NB4 (cell line): ENCODE results near the gene CDK10.
A peak's percentile ranks its signal among the peaks of the same experiment; 100 is the strongest.

Source experiments
- DNase-seq: peaks from one replicate; pipeline ENCODE4 v3.0.0; 2010; ENCODE audit warnings: low read depth
- H3K4me3 ChIP-seq: one replicate; pipeline ENCODE4 v1.5.1; 2011; ENCODE audit warnings: mild to moderate bottlenecking, low read depth, low read length, moderate library complexity
- MYC ChIP-seq: IDR thresholded peaks from 2 replicates; pipeline ENCODE4 v1.6.1; 2011; ENCODE audit warnings: low read depth, low read length
- POLR2A ChIP-seq: IDR thresholded peaks from 2 replicates; pipeline ENCODE4 v1.6.1; 2011; ENCODE audit warnings: mild to moderate bottlenecking; ENCODE audit not compliant: insufficient read length; ENCODE audit errors: extremely low read depth
- TF ChIP-seq, protein P1 (sequence below): IDR thresholded peaks from 2 replicates; pipeline ENCODE4 v1.6.1; 2011; ENCODE audit warnings: low read depth, low read length
- TF ChIP-seq, protein P2 (sequence below): IDR thresholded peaks from one replicate; pipeline ENCODE4 v1.5.1; 2012; ENCODE audit warnings: low read depth, low read length

CDK10 gene

DNA sequence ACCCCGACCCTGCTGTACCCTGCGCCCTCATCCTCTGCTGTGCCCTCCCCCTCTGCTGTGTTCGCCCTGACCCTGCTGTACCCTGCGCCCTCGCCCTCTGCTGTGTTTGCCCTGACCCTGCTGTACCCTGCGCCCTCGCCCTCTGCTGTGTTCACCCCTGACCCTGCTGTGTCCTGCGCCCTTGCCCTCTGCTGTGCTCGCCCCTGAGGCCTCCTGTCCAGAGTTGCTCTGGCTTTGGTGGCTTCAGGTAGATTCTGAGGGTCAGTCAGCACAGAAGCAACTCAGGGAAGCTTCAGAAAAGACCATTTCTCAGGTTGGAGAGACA, 46.4 kb downstream of the CDK10 start:
- DNase-seq = no peak
- TF ChIP-seq MYC = no peak
- TF ChIP-seq, protein P1, sequence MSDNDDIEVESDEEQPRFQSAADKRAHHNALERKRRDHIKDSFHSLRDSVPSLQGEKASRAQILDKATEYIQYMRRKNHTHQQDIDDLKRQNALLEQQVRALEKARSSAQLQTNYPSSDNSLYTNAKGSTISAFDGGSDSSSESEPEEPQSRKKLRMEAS = no peak
- no peak for TF ChIP-seq POLR2A
- TF ChIP-seq, protein P2, sequence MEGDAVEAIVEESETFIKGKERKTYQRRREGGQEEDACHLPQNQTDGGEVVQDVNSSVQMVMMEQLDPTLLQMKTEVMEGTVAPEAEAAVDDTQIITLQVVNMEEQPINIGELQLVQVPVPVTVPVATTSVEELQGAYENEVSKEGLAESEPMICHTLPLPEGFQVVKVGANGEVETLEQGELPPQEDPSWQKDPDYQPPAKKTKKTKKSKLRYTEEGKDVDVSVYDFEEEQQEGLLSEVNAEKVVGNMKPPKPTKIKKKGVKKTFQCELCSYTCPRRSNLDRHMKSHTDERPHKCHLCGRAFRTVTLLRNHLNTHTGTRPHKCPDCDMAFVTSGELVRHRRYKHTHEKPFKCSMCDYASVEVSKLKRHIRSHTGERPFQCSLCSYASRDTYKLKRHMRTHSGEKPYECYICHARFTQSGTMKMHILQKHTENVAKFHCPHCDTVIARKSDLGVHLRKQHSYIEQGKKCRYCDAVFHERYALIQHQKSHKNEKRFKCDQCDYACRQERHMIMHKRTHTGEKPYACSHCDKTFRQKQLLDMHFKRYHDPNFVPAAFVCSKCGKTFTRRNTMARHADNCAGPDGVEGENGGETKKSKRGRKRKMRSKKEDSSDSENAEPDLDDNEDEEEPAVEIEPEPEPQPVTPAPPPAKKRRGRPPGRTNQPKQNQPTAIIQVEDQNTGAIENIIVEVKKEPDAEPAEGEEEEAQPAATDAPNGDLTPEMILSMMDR = no peak
- no peak overlapping the region for H3K4me3 ChIP-seq

DNA sequence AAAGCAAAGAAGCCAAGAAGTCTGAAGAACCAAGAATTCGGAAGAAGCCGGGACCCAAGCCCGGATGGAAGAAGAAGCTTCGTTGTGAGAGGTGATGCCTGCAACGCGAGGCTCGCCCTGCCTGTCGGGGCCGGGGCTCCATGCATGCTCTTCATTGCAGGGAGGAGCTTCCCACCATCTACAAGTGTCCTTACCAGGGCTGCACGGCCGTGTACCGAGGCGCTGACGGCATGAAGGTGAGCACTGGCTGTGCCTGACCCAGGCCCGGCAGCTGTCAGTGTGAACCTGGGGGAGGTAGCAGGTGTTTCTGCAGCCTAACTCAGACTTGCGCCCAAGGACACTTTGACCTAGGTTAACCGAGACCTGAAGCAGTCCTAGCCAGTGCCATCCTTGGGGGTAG, 46.8 kb downstream of the CDK10 start:
- TF ChIP-seq POLR2A (no peak), MYC (no peak)
- TF ChIP-seq, protein P1 = no peak
- TF ChIP-seq, protein P2 = no peak
- H3K4me3 ChIP-seq = no peak overlapping the region
- no peak for DNase-seq

DNA sequence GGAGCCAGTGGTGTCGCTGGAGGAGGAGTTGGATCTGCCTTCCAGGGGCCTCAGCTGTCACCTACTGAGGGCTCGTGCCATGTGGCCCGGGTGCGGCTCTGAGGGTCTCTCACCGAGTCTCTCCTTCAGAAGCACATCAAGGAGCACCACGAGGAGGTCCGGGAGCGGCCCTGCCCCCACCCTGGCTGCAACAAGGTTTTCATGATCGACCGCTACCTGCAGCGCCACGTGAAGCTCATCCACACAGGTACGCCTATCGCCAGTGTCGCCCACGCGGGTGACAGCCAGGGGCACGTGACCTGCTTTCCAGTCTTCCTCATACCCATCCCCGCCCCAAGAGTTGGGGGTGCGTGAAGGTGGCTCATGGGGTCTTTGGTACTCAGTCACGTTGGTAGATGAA, 47.3 kb downstream of the CDK10 start:
- TF ChIP-seq MYC (no peak), POLR2A (no peak)
- TF ChIP-seq, protein P2 = no peak
- TF ChIP-seq, protein P1 = no peak
- peak; percentile 11 for DNase-seq
- no peak overlapping the region for H3K4me3 ChIP-seq

DNA sequence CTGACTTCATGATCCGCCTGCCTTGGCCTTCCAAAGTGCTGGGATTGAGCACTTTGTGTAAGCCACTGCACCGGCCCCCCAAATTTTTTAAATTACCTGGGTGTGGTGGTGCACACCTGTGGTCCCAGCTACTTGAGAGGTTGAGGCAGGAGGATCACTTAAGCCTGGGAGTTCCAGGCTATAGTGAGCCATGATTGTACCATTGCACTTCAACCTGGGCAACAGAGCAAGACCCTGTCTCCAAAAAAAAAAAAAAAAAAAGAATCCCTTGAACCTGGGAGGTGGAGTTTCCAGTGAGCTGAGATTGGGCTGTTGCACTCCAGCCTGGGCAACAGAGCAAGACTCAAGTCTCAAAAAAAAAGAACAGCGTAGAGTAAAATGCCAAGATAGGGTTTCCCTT, 50.1 kb downstream of the CDK10 start:
- H3K4me3 ChIP-seq = no peak overlapping the region
- no peak for DNase-seq
- TF ChIP-seq, protein P2 = no peak

DNA sequence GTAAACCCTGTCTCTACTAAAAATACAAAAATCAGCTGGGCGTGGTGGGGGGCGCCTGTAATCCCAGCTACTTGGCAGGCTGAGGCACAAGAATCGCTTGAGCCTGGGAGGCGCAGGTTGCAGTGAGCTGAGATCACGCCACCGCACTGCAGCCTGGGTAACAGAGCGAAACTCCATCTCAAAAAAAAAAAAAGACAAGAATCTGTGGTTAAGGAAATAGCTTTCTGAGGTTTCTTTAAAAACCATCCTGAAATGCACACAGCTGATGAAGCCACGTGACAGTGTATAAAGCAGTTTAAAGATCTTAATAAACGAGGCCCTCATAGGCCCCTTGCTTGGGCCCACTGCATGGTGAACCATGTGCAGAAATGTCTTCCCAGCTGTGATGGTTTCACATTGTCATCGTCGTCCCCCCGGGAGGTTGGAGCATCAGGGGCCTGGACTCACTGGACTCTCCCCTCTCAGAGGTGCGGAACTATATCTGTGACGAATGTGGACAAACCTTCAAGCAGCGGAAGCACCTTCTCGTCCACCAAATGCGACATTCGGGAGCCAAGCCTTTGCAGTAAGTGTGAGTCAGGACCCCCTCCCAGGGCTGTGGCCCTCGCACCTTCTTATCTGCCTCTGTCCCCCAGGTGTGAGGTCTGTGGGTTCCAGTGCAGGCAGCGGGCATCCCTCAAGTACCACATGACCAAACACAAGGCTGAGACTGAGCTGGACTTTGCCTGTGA, 51.0 kb downstream of the CDK10 start:
- DNase-seq = no peak
- H3K4me3 ChIP-seq = no peak overlapping the region
- TF ChIP-seq POLR2A (no peak), MYC (no peak)
- TF ChIP-seq, protein P2 = no peak
- TF ChIP-seq, protein P1 = no peak

DNA sequence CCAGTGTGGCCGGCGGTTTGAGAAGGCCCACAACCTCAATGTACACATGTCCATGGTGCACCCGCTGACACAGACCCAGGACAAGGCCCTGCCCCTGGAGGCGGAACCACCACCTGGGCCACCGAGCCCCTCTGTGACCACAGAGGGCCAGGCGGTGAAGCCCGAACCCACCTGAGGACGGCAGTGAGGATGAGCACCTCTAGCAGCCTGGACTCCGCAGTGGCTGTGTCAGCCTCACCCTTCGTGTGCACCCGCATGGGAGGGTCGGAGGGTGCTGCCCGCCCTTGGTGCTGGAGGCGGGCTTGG, 51.5 kb downstream of the CDK10 start:
- DNase-seq = peak; percentile 14
- TF ChIP-seq, protein P1 = no peak
- no peak for TF ChIP-seq POLR2A
- TF ChIP-seq, protein P2 = no peak
- no peak for TF ChIP-seq MYC
- no peak overlapping the region for H3K4me3 ChIP-seq
